ENCODE measurements around the gene MBTPS2.
"Not testable (repeated sequence)": the region's sequence is repeated elsewhere in the genome, so short reads cannot be mapped to it uniquely, and the experiment has no call there.

Gene MBTPS2

DNA sequence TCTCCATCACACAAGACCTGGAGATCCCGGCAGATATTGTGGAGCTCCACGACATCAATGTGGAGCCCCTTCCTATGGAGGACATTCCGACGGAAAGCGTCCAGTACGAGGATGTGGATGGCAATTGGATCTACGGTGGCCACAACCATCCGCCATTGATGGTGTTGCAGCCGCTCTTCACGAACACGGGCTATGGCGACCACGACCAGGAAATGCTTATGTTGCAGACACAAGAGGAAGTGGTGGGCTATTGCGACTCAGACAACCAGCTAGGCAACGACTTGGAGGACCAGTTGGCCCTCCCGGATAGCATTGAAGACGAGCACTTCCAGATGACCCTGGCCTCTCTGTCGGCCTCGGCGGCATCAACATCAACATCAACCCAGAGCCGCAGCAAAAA lies 17.1 kb downstream of the MBTPS2 start:
- no peak overlapping the region for H3K4me3 ChIP-seq (ENCODE audit: low read depth, low read length)

DNA sequence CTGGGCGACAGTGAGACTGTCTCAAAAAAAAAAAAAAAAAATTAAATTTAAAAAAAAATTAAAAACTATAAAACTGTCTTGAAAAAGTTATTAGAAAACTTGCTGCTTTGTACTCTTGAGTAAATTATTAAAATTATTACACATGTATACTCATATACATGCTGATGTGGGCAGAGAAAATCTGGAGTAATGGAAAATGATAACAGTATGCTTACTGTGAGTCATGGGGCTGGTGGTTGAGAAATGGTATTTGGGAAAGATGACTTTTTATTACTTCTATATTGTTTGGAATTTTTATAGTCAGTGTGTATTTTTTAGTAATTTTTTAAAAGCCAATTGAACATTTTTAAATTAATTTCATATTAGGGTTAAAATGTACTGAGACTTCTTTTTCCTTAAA lies 23.8 kb downstream of the MBTPS2 start:
- no peak overlapping the region for H3K4me3 ChIP-seq (ENCODE audit: low read depth, low read length)

DNA sequence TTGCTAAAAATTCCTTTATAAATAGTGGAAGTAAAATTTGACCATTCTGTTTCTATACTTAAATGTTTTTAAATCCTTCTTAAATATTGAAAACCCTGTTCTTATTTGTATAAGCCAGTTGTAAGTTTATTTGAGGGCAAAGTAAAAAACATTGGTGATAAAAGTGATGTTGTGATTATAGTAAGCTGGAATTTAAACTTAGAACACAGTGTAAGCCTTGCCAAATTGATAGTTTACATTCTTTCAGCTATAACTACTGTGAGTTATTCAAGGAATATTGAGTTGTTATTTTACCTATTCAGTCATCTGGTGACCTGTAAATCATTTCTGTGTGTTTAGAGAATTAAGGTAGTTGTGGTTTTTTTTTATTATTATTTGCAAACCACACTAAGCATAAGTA lies 26.0 kb downstream of the MBTPS2 start:
- no peak overlapping the region for H3K4me3 ChIP-seq (ENCODE audit: low read depth, low read length)

DNA sequence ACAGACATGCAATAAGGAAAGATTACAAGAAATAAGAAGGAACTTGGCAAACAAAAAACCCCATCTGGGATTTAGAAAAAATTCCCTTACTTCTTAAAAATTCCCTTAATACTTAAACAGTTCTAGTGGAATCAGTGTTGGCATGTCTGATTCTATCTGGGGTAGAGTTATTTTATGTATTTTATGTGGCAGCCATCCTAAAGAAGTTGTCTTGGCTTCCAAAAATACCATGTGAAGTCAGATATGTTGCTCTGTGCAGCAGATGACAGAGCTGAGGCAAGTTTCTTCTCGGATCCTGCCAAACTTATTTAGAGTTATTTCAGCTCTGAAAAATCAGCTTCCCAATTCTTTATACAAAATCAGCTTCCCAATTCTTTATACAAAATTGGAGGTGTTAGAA lies 31.1 kb downstream of the MBTPS2 start:
- H3K4me3 ChIP-seq (ENCODE audit: low read depth, low read length), result no peak overlapping the region

DNA sequence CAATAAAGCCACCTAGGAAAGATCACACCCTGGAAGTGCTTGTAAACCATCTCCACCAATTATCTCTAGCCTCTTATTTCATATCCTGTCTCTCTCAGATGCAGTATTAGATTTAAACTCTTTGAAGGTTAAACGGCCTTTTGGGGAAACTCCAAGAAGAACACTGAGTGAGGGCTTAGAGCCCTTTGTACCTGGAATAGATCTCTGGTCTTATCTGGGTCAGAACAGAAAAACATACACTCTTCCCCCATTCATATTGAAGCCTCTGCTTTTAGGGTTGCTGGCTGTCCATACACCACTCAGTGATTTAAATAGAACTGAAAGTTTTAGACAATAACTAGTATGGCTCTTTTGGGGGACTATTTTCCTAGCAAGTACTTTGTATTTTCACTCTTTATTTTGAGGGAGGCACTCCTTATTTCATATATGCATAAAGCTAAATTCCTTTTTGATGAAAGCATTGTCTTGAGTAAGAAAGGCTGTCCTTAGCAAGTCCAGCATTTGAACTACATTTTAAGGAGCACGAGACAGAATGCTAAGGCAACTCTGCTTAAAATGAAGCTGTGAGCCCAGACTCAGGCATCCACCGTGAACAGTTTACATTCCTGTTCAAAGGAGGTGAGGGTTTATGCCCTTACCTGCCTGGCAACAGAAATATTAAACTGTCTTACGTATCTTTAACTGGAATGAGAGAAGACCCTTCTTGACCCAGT lies 33.8 kb downstream of the MBTPS2 start:
- H3K4me3 ChIP-seq (ENCODE audit: low read depth, low read length), result no peak overlapping the region

DNA sequence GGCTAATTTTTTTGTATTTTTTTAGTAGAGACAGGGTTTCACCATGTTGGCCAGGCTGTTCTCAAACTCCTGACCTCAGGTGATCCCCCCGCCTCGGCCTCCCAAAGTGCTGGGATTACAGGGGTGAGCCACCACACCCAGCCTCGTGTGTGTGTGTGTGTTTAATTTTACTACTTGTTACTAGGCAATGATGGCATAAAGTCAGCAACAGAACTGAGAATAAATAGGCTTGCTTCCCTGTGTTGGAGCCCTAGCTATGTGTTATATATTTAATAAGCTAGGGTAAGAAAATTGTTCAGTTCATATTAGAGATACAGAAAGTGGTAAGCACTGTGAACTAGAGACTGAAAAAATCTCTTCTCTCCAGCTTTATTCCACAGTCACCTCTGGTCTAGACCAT lies 34.8 kb downstream of the MBTPS2 start:
- H3K4me3 ChIP-seq (ENCODE audit: low read depth, low read length), result not testable (repeated sequence)

DNA sequence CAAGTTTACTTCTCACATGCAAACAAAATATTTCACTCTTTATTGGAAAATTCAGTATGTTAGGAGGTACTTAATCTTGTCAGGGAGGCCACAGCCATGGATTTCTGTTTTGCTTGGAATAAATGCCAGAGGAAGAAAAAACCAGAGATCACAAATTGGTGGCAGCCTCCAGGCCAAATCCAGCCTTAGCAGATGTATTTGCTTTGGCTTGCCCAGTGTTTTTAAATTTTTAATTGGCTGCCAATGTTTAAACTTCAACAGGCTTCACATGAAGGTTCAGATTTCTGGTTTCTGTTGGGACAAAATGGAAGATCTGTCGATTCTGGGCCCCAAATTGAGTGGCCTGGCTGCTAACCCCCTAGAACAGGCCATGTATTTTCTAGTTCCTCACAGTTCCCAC lies 35.6 kb downstream of the MBTPS2 start:
- H3K4me3 ChIP-seq (ENCODE audit: low read depth, low read length), result no peak overlapping the region

DNA sequence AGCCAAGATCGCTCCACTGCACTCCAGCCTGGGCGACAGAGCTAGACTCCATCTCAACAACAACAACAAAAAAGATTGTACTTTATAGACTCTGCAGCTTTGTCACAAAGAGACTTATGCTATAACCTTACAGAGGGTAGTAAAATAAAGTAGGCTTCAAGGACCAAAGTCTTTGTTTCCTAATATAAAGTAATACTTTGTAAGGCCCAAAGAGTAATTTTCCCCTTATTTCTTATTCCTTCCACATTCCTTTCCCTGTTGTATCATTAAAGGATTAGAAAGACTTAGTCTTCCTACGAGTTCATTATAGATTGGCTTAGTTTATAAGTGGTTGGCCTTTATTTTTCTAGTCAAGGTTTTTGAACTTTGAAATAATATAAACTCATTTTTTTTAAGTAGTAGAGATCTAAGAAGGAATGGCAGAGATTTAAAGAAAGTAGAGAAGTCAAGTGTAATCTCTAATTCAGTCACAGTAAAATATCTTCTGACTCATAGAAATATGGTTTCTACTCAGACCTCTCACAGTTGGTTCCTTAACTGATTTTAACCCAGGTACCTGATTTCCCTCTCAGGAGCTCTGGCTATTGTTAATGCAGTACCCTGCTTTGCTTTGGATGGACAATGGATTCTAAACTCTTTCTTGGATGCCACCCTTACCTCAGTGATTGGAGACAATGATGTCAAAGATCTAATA lies 42.6 kb downstream of the MBTPS2 start:
- no peak overlapping the region for H3K4me3 ChIP-seq (ENCODE audit: low read depth, low read length)

DNA sequence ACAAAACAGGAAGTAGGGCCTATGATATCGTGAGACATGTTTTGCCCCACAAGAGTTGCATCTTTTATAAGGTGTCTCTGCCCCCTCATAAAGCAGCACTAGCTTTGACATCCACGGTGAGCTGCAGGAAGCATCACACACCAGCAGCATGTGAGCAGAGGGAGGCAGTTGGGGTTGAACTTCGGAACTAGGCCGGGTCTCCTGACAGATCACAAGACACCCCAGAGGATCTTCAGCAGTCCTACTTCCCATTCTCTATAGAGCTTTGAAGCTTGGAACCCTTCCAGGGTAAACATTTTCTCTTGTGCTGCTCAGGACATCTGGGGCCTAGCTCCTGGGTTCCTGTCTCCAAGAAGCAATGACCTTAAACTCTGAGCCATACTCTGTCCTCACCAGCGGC lies 43.8 kb downstream of the MBTPS2 start:
- H3K4me3 ChIP-seq (ENCODE audit: low read depth, low read length), result no peak overlapping the region

DNA sequence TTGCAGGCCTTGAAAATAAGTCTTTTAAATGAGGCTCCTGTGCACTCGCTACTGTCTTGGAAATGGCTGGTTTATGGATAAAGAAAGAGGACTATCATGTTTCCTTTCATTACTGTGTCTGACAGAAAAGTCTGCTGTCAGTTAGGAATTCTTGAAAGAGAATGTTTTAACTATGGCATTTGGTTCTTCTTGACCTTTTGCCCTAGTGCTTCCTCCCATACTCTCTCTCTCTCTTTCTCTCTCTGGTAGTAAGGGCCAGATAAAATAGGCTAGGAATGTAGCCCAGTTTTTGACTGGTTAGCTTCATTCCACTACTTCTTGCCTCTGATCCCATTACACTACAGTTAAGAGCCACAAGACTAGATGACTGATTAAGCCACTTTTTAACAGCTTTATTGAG lies 46.2 kb downstream of the MBTPS2 start:
- H3K4me3 ChIP-seq (ENCODE audit: low read depth, low read length), result no peak overlapping the region

DNA sequence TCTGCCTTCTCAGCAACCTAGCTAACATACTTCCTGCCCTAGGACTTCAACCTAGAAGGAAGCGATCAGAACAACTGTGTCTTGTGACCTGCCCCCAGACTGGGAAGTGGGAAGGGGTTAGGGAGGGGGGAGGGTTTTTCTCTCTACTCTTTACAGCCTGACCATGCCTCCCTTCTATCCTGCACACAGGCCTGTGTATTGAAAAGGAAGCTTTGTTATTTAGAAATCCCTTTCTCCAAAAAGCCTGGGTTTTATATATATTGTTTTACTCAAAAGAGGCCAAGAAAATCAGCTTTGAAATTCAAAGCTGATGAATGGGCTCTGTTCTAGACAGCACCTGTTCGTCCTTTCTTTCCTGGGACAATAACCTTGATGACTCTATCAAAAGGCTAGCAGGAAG lies 65.9 kb downstream of the MBTPS2 start:
- H3K4me3 ChIP-seq (ENCODE audit: low read depth, low read length), result no peak overlapping the region

DNA sequence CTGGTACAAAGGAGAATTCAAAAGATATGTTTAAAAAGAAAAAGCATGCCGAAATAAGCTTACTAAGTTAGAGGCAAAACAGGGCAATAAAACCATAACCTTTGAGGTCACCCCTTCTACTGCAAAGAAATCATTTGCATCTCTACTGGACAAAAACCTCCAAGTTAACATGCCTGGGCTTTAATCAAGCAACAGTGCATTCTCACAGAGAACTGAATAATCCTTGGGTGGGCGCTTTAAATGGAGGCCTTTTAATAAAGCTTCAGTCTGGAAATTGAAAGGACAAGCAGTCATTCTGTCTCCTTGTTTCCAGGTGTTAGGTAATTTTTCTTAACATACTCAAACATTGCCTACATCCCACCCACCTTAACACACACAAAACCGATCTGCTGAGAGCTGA lies 66.5 kb downstream of the MBTPS2 start:
- H3K4me3 ChIP-seq (ENCODE audit: low read depth, low read length), result no peak overlapping the region

DNA sequence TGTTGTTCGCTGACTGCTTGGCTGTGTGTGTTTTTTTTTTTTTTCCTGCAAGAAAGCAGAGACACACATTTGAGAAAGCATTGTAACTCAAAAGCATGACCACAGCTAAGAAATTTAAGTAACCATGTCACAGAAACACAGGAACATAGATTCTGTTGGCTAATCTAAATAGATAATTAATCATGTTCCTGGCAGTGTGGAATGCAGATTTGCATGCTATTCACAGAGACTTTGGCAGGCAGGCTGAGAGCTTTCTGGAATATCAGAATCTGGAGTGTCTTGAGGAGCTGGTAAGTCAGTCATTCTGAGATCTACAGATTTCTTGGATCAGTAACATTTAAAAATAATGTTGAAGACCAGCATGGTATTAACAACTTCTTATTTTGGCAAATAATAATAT lies 67.8 kb downstream of the MBTPS2 start:
- H3K4me3 ChIP-seq (ENCODE audit: low read depth, low read length), result no peak overlapping the region

DNA sequence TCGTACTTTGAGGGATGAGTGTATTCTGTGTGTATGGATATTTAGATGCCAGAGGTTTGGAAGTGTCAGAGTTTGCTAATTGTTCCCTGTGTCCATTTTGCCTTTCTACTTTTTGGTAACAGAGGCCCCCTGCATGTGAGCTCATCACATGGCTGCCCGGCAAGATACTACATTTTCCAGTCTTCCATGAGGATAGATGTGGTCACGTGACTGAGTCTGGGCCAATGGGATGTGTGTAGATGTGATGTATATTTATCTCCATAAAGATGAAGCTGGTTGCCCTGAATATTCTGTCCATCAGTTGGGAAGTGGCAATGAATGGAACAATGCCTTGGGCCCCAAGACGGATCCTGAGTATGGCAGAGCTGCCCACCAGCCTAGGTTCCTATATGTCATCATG lies 72.1 kb downstream of the MBTPS2 start:
- no peak overlapping the region for H3K4me3 ChIP-seq (ENCODE audit: low read depth, low read length)

DNA sequence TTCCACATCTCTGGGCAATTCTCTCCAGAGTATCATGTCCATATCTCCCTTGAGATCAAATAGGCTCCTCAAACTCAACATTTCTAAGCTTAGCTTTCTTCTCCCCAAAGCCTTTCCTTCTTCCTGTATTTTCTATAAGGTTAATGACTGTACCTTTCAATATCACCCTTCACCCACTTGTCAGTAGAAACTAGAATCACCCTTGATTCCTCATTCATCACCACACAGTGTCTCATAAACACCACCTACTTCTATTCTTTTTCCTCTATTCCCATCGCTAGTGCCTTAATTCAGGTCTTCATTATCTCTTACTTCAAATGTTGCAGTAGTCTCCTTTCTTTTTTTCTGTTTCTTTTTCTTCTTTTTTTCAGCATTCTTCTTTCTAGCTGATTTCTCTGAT lies 72.8 kb downstream of the MBTPS2 start:
- no peak overlapping the region for H3K4me3 ChIP-seq (ENCODE audit: low read depth, low read length)

DNA sequence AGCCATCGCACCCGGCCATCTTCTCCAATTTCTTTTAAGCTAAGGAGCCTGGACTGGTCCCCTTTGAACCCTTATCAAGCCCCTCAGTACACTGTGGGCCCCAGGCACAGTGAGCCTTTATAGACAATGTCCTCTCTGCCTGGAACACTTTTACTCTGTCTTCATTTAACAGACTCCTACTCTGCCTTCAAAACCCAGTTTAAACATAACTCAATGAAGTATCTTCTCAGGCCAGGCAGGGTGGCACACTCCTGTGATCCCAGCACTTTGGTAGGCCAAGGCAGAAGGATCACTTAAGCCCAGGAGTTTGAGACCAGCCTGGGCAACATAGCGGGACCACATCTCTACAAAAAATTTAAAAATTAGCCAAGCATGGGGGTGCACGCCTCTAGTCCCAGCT lies 73.6 kb downstream of the MBTPS2 start:
- H3K4me3 ChIP-seq (ENCODE audit: low read depth, low read length), result no peak overlapping the region

DNA sequence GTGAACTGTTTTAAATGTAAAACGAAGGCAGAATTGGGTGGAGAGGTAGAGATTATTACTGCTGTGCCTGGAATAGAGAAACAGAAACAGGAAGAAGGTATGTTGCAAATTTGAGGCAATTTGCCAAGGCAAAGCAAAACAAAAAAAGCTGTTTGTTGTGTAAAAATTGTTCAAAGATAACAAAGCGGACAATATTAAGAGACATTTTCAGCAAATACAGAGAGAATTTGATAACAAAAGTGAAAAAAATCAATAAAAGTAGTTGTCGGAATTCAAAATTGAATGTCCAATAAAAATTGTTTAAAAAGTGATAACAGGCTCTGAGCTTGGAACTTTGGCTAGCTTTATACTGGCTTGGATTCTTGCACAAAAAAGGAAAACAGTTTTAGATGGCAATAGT lies 86.7 kb downstream of the MBTPS2 start:
- H3K4me3 ChIP-seq (ENCODE audit: low read depth, low read length), result no peak overlapping the region

DNA sequence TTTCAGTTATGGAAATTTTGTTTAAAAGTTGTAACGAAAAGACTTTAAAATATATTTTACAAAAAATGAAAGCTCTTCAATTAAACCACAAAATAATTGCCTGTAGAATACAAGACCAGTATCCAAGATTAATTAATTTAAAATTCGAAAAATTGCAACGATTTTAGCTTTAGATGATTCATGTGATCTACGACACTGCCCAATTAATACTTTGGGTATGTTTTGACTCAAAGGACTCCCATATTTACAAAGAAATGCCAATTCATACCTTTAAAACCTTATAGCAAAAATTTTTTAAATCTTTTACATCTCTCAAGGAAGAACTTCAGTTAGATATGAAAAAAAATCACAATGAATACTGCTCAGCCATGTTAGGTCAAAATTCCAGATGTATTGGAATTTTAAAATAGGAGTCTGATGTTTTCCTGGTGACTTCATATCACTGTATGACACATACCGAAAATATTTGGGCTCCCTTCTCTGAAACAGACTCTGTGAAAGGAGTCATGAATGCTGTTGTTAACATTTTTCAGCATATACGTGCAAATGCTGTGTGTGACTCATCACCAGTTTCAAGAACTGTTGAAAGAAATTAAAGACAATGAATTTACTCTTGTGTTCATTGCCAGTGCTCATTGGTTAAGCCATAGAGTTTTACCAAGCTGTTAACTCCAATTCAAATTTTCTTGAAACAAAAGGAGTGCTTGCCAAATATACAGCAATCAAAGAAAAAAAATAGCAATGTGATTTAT lies 87.3 kb downstream of the MBTPS2 start:
- no peak overlapping the region for H3K4me3 ChIP-seq (ENCODE audit: low read depth, low read length)

DNA sequence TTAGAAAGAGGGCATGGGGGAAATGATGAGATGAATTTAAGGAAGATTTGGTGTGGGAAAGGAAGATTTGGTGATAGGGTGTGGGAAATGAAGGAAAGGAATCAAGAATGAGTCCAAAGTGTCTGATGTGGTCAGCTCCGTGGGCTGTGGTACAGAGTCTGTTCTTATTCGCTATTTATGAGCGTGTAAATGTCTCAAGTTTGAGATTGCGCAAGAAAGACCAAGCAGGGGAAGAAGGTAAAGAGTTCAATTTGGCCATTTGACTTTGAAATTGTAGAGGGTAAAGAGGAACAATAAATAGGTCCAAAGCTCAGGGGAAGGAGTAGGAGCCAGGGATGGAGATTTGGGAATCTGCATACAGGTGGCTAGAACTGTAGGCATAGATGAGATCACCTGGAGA lies 89.8 kb downstream of the MBTPS2 start:
- no peak overlapping the region for H3K4me3 ChIP-seq (ENCODE audit: low read depth, low read length)

DNA sequence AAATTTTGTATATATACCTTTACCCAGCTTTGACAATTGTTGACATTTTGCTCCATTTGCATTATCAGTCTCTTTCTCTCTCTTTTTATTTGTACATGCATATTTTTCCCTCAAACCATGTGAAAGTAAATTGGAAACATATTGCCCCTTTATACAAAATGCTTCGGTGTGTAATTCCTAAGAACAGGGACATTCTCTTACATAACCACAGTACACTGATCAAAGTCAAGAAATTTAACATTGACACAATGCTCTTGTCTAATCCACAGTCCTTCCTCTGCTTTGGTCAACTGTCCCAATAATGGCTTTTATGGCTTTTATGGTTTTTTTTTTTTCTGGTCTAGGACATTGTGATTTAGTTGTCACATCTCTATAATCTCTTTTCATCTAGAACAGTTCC lies 91.6 kb downstream of the MBTPS2 start:
- no peak overlapping the region for H3K4me3 ChIP-seq (ENCODE audit: low read depth, low read length)

DNA sequence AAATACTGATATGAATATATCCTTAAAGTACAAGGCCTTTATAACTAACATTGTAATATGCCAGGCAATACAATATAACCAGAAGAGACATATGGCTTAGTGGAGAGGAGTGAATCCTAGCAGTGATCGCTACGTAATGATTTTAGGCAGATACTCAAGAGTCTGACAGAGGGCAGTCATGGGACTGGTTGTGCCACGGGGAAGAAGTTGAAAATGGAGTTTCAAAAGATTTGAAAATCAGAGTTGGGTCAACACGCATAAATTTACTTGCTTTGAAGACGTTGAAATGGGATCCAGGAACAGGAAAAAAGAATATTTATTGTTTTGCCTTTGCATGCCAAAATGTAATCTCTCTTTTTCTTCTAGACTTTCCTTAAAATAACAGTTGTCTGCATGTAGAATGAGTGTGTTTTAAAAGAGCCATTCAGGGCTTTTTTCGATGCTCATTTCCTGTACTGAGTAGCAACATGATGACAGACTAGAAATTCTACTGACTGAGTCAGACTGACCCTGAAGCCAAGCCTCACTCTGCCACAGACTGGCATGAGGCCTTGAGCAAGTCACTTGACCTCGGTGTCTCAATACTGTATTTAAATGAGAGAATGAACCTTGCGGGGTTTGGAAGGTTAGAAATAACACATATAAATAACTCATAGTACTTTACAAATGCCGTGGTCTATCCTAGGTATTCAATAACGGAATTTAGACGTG lies 93.0 kb downstream of the MBTPS2 start:
- no peak overlapping the region for H3K4me3 ChIP-seq (ENCODE audit: low read depth, low read length)

DNA sequence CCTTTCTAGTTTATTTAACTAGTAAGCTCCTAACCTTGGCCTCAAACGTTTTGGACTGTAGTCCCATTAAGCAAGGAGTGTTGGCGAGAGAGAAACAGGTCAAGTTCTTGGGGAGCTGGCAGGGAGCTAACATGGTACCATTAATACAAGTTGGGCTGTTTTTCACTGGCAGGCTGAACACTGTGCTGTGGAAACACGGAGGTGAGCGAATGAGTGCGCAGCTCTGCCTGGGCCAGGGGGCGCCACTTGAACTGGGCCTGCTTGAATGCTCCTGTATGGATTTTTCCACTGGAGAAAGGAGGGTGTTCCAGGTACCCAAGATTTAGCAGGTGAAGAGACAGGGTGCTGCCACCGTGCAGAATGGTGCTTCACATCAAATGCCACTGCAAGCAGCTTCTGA lies 93.7 kb downstream of the MBTPS2 start:
- no peak overlapping the region for H3K4me3 ChIP-seq (ENCODE audit: low read depth, low read length)
